Stimulated activated CD4-positive, alpha-beta T cell treated with anti-CD3 and anti-CD28 coated beads, Interleukin-4, amount 100 ng/mL, for 4 hours (primary cell): ENCODE data around the gene COX6B2.

Experiments used
- DNase-seq, 2 experiments: peaks; one replicate each; pipeline ENCODE4 v3.0.0-alpha.2; 2020

Gene COX6B2

GRCh38 chr19:55362174-55362989 is 7.9 kb upstream of the COX6B2 start:
- DNase-seq: no peak

- DNase-seq: no peak
Observed at GRCh38 chr19:55360902-55361301, 6.4 kb upstream of the COX6B2 start.

GRCh38 chr19:55358943-55359908 is 4.7 kb upstream of the COX6B2 start:
- no peak for DNase-seq

DNA sequence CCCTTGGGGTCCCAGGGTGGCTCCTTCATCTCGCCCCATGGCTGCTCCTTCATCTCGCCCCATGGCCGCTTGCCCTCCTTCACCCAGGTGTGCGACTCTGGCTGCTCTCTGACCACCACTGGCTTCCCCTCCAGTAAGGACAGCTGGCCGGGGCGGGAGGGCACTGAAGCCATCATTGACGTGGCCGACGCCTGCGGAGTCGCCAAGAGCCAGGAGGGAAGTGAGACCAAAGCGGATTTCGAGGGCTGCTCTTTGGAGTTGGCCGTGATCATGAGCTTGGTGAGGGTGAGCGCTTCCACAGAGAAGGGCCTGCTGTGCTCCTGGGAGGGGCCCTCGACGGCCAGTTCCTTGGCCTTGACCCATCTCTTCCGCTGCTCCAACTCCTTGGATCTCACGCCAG is 4.0 kb upstream of the COX6B2 start:
- DNase-seq: no peak

DNA sequence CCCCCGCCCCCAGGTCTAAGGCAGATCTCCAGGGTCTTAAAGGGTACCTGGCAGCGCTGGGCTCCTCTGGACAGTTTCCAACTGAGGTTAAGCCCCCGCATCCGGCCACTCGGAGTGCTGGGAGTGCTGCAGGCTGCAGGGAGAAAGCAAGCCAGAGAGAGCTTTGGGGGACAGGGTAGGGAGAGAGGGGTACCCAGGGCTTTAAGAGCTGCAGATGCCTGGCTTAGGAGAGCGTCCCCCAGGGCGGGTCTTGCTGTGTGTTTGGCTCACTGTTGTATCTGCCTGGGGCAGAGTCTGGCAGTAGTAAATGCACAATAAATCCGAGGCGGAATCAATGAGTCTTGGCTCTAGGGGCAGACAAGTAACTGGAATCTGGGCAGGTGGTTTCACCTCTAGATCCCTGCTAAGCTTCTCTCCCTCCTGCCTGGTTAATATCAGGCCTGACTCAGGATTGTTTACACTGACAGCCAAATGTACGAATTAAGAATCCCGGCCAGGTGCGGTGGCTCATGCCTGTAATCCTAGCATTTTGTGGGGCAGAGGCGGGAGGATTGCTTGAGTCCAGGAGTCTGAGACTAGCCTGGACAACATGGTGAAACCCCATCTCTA is 798 bp upstream of the COX6B2 start:
- DNase-seq: no peak

- peak; percentile 46 to 56 for DNase-seq
Observed at GRCh38 chr19:55353803-55354697, 469 bp downstream of the COX6B2 start.

DNA sequence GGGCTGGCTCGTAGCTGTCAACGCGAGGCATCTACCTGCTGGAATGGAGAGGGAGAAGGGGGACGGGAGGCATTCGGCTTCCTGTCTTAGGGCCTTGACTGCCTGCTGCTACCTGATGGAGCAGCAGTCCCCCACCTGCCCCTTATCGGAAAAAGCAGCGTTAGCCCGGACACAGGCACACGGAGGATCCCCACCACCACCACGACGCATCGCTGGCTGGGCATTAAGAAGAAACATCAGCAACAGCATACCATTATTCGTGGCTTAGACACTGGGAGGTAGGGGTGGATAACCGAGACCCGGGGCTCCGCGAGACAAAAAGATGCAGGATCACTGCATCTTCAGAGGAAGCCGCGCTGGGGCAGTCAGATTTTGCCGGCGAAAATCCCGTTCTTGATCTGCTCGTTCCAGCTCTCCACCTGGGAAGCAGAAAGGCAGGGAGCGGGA is 1.1 kb downstream of the COX6B2 start:
- no peak for DNase-seq

GRCh38 chr19:55352549-55353145 is 1.9 kb downstream of the COX6B2 start:
- no peak for DNase-seq

DNA sequence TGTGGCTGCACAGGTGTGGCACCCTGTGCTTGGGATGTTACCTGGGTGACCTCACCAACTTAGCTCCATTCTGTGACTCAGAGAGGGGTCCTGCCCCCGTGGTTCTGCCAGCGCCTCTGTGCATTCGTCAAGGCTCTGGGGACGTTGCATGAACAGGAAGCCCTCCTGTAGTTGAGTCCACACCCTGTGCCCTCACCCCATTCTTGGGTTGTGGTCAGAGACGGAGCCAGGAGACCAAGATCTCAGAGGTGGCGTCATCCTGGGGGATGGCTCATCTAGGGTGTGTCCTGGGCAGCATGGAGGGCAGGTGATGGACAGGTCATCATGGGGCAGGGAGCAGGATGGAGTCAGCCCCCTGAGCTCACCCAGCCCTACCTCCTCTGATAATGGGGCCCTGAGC is 2.5 kb downstream of the COX6B2 start:
- no peak for DNase-seq

DNA sequence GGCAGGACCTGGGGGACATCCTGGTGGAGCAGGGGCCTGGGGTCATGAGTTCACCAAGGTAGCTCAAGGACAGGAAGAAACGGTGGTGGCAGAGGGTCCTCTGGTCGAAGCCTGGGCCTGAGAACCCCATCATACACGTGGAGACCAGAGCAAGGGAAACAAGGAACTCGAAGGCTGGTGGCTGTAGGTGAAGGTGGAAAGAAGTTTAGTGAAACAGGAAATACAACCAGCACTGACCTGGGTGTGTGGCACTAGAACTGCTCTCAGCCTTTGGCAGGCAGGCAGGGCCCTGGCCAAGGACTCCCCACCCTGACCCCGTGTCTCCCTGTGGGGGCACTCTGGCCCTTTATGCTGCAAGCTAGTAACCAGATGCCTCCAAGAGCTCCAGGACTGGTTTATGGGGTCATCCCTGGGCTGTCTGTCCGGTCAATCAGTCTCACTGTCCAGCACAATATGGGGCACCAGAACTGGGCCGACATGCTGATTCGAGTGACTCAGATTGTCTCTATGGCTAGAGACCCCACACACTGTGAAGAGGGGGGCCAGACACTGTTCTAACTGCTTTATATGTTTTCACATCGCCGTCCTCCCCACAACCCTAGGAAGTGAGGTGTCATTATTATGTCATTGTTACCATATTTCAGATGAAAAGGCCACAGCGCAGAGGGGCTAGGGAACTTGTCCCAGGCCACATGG is 3.8 kb downstream of the COX6B2 start:
- DNase-seq: no peak

DNA sequence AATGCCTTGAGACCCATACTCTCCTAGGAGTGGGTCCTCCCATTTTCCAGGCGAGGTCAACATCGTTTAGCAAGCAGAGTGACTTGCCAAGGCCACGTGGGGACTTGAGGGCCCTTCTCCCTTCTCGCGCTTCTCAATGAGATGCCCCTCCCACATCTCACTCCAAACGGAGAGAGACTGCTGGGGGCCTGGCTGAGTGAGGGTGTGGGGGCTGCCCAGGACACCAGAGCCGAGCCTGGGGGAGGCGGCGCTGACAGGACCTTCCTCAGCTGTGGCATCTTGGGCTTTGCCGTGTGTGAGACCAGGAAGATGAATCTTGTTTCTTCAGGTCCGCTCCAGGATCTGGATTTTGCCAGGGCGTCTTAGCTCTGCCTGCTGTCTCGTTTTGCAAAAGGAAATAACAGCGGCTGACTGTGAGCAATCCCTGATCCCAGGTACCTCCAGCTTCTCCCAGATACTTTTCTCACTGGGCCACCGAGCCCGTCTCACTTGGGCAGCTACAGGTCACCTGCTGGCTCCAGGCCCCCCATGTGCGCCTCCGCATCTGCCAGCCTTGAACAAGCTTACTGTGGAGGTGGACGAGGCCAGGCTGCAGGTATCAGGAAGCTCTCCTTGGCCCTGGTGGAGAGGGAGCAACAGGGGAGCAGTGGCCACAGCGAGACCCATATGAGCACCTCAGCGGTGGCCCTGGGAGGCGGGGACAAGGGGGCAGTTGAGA is 6.0 kb downstream of the COX6B2 start:
- no peak for DNase-seq

- DNase-seq: no peak
Observed at GRCh38 chr19:55347442-55348009, 7.0 kb downstream of the COX6B2 start.

DNA sequence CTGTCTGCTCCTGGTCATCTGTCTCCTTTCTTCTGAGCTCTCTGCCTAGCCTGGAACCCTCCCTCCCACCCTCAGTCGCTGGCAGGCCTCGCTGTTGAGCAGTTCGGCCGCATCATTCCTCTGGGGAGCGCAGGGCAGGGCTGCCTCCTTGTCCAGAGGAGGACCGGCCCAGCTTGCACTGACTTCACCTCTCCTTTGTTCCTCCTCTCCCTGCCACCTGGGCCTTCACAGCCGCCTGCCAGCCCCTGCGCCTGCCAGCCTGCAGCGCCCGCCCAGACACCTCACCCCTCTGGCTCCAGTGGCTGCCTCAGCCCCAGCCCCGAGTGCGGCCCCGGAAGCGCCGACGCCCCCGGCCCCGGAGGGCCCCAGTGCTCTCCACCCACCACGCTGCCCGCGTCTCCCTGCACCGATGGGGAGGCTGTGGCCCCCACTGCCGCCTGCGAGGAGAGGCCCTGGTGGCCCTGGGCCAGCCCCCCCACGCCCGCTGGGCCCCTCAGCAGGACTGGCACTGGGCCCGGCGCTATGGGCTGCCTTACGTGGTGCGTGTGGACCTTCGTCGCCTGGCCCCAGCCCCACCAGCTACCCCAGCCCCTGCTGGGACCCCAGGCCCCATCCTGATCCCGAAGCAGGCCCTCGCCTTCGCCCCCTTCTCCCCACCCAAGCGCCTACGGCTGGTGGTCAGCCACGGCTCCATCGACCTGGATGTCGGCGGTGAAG is 7.6 kb downstream of the COX6B2 start:
- DNase-seq: no peak

GRCh38 chr19:55345818-55346724 is 8.4 kb downstream of the COX6B2 start:
- no peak for DNase-seq

- DNase-seq: no peak
Observed at GRCh38 chr19:55345101-55345817, 9.3 kb downstream of the COX6B2 start.

GRCh38 chr19:55344444-55344843 is 10.1 kb downstream of the COX6B2 start:
- DNase-seq: no peak
